GM12878 (cell line): ENCODE data around the gene STT3B. TPM values are rescaled to one million over a fixed set of nuclear protein-coding genes. Genes with fewer than 3 reads are reported as not detected.

Experiments used
- ATAC-seq: fragments of 200-7000 bp; cut with Tn5 transposase; 3 replicates; pipeline ENCODE4 v1.9.1; 2020; ENCODE audit warnings: mild to moderate bottlenecking, moderate library complexity
- BruUV-seq: library from RNA; stranded (reverse); fragments of 400-500 nt; replicated peaks from 2 replicates; lab custom pipeline; 2021; lab: Mats Ljungman, UMichigan
- CTCF ChIA-PET: fragments of 300-600 bp; sonication (Branson Sonifier 250); formaldehyde crosslinking; extraction: SDS; loops from one replicate; lab custom pipeline; 2021; ENCODE audit warnings: inconsistent platforms; lab: Yijun Ruan, JAX
- POLR2A ChIA-PET: fragments of 350-600 bp; formaldehyde crosslinking; extraction: SDS; loops from one replicate; lab custom pipeline; 2021; ENCODE audit warnings: inconsistent platforms; lab: Charles Lee
- RAD21 ChIA-PET: fragments of 300-600 bp; sonication (Branson Sonifier 250); formaldehyde crosslinking; loops from one replicate; lab custom pipeline; 2023; ENCODE audit warnings: antibody characterized with exemption; ENCODE audit not compliant: unreplicated experiment; lab: Charles Lee
- SMC1A ChIA-PET: fragments of 300-600 bp; sonication (Branson Sonifier 250); formaldehyde crosslinking; loops from one replicate; lab custom pipeline; 2023; ENCODE audit not compliant: unreplicated experiment, uncharacterized antibody; lab: Charles Lee
- DNase-seq: peaks from one replicate; pipeline ENCODE4 v3.0.0-alpha.2; 2011; ENCODE audit warnings: low read depth, low spot score
- FAIRE-seq: peaks from 3 replicates; lab custom pipeline; 2011; peaks lifted over from hg19 to GRCh38; lab: Jason Lieb, UNC
- H2AFZ ChIP-seq: 2 replicates; pipeline ENCODE4 v1.6.0; 2011; ENCODE audit warnings: low read depth, low read length, control low read depth; ENCODE audit not compliant: control insufficient read depth
- H3K27ac ChIP-seq: 2 replicates; pipeline ENCODE4 v1.5.1; 2011; ENCODE audit warnings: control low read depth; ENCODE audit not compliant: control insufficient read depth, insufficient read depth
- H3K27me3 ChIP-seq, 2 experiments: replicated peaks in 1 of 2; 2 replicates each; pipeline versions ENCODE4 v1.6.0 to v1.6.1; 2011; ENCODE audit warnings: low read length in 1 of 2; ENCODE audit not compliant: control insufficient read depth in 2 of 2, insufficient read depth in 2 of 2
- H3K36me3 ChIP-seq, 2 experiments: 2 replicates each; pipeline ENCODE4 v1.5.1; 2011; ENCODE audit warnings: low read length in 1 of 2; ENCODE audit not compliant: control insufficient read depth in 2 of 2, insufficient read depth in 2 of 2
- H3K4me1 ChIP-seq: 2 replicates; pipeline ENCODE4 v1.6.1; 2011; ENCODE audit warnings: mild to moderate bottlenecking, low read length, moderate library complexity, mixed read lengths; ENCODE audit not compliant: control insufficient read depth, insufficient read depth
- H3K4me2 ChIP-seq: 2 replicates; pipeline ENCODE4 v1.6.0; 2011; ENCODE audit warnings: control low read depth; ENCODE audit not compliant: control insufficient read depth, insufficient read depth
- H3K4me3 ChIP-seq: fragments of 200-600 bp; sonication (generic); 2 replicates; pipeline ENCODE4 v1.5.1; 2016
- H3K79me2 ChIP-seq: 2 replicates; pipeline ENCODE4 v1.6.0; 2011; ENCODE audit warnings: low read length; ENCODE audit not compliant: control insufficient read depth, insufficient read depth
- H3K9ac ChIP-seq: 2 replicates; pipeline ENCODE4 v1.8.0; 2011; ENCODE audit warnings: low read length, control low read depth, mixed read lengths; ENCODE audit not compliant: control insufficient read depth, insufficient read depth
- H3K9me3 ChIP-seq: replicated peaks from 3 replicates; pipeline ENCODE4 v1.5.1; 2011; ENCODE audit warnings: mild to moderate bottlenecking, low read length; ENCODE audit not compliant: control insufficient read depth, insufficient read depth
- H4K20me1 ChIP-seq: 2 replicates; pipeline ENCODE4 v1.6.0; 2011; ENCODE audit not compliant: control insufficient read depth, insufficient read depth
- ATF7 ChIP-seq: fragments of 450-650 bp; IDR thresholded peaks from 2 replicates; pipeline ENCODE4 v1.6.1; 2016; ENCODE audit warnings: low read depth, mild to moderate bottlenecking
- CHD2 ChIP-seq: IDR thresholded peaks from 2 replicates; pipeline ENCODE4 v1.6.1; 2011; ENCODE audit warnings: low read depth, low read length, improper control_type of control experiment, borderline replicate concordance
- CREB1 ChIP-seq: IDR thresholded peaks from 2 replicates; pipeline ENCODE4 v1.6.1; 2012; ENCODE audit warnings: low read depth, mild to moderate bottlenecking, inconsistent platforms
- CREM ChIP-seq: IDR thresholded peaks from 2 replicates; pipeline ENCODE4 v1.6.1; 2014; ENCODE audit warnings: antibody characterized with exemption, low read depth
- E2F4 ChIP-seq: IDR thresholded peaks from 2 replicates; pipeline ENCODE4 v1.6.1; 2012; ENCODE audit warnings: low read depth, low read length, improper control_type of control experiment
- GABPA ChIP-seq: IDR thresholded peaks from 2 replicates; pipeline ENCODE4 v1.6.1; 2014; ENCODE audit warnings: antibody characterized with exemption, low read depth, mild to moderate bottlenecking, inconsistent platforms
- MTA3 ChIP-seq: IDR thresholded peaks from 2 replicates; pipeline ENCODE4 v1.6.1; 2012; ENCODE audit warnings: low read length, inconsistent platforms, borderline replicate concordance
- PKNOX1 ChIP-seq: fragments of 450-650 bp; IDR thresholded peaks from 2 replicates; pipeline ENCODE4 v1.6.1; 2016; ENCODE audit warnings: mild to moderate bottlenecking
- RAD51 ChIP-seq: fragments of 450-650 bp; IDR thresholded peaks from 2 replicates; pipeline ENCODE4 v1.6.1; 2016; ENCODE audit warnings: moderate library complexity, mild to moderate bottlenecking, inconsistent platforms
- RUNX3 ChIP-seq: IDR thresholded peaks from 2 replicates; pipeline ENCODE4 v1.6.1; 2012; ENCODE audit warnings: low read length, inconsistent platforms
- WGBS: methylation state at CpG from one replicate; pipeline ENCODE4 v1.1.6; 2016; ENCODE audit warnings: low lambda C conversion rate; ENCODE audit not compliant: insufficient replicate concordance, insufficient coverage; ENCODE audit errors: missing lambda C conversion rate; 5-methylcytosine and 5-hydroxymethylcytosine counted together
- in situ Hi-C: fragments of 300-500 bp; cut with MboI; formaldehyde crosslinking; loops from 9 replicates; pipeline ENCODE4 v1.14.3; 2018; ENCODE audit warnings: mixed read lengths
- intact Hi-C: fragments of 100-400 bp; cut with micrococcal nuclease; formaldehyde crosslinking; loops from one replicate; pipeline ENCODE4 v1.14.2; 2022; ENCODE audit not compliant: unreplicated experiment
- polyA plus RNA-seq, 11 experiments: library from polyadenylated mRNA; depleted of rRNA in 4 of 11; unstranded in 6 of 11; stranded (reverse) in 5 of 11; fragments of >200 nt; fragmentation: Nextera tagmentation in 4 of 11; fragmentation: Illumina TruSeq in 1 of 11; extraction: Ambion mirVana in 4 of 11; extraction: Trizol in 1 of 11; gene quantifications; 1 replicate in 1 of 11; 2 replicates in 10 of 11; pipeline versions ENCODE4 v1.2.1 to v1.2.3, GENCODE V29; 2011 to 2016; ENCODE audit warnings: inconsistent platforms in 2 of 11, missing spikeins in 2 of 11, low read depth in 1 of 11
- total RNA-seq, 4 experiments: library from RNA; depleted of rRNA in 3 of 4; stranded (reverse); fragments of >200 nt in 3 of 4; fragmentation: Illumina TruSeq in 1 of 4; extraction: Trizol in 1 of 4; gene quantifications; 2 replicates each; pipeline versions ENCODE4 v1.2.1 to v1.2.3, GENCODE V29; 2013 to 2021
- TF ChIP-seq, protein P1 (sequence below): IDR thresholded peaks from 2 replicates; pipeline ENCODE4 v1.6.1; 2012; ENCODE audit warnings: low read length, inconsistent platforms
- TF ChIP-seq, protein P2 (sequence below): fragments of 450-650 bp; IDR thresholded peaks from 2 replicates; pipeline ENCODE4 v1.6.1; 2017; ENCODE audit warnings: mild to moderate bottlenecking, moderate library complexity

STT3B gene
- total and polyA plus RNA-seq, 10 of the 15 experiments (the other 5 are each of a cell fraction or from before 2014, with no cell fraction given) = 19.9 to 208 (median 79.6) TPM

GRCh38 chr3:31522152-31522551, 10.6 kb upstream of the STT3B start:
- WGBS = 0% methylated on average over 1 of the region's 1 CpG
- peak; percentile 23 for FAIRE-seq
- intact Hi-C loops = no loop called here

More at GRCh38 chr3:31522152-31522551, 10.6 kb upstream of the STT3B start:
- Histone ChIP-seq H3K9me3 (no peaks in the 10 kb centered on the region), H3K27me3 (no peaks in the 10 kb centered on the region), H3K36me3 (no peaks in the 10 kb centered on the region), H3K4me3 (no peak overlapping the region), H3K27ac (no peak overlapping the region), H3K9ac (no peak overlapping the region), H2AFZ (peak overlapping the region; percentile 57), H3K4me2 (no peak overlapping the region), H3K4me1 (no peaks in the 10 kb centered on the region; the same call in 1 of the 2 replicates), H4K20me1 (no peaks in the 10 kb centered on the region), H3K79me2 (no peaks in the 10 kb centered on the region)
- SMC1A ChIA-PET = interaction anchor here (0.9 to 2.4 kb wide), 7 partner anchors 9 to 79 kb away, joined by 3 to 11 read pairs (median 5); partner anchors contain the start of gene STT3B
- RAD21 ChIA-PET = interaction anchor here (1.0 to 1.6 kb wide), 2 partner anchors 9 to 60 kb away, joined by 3 to 4 read pairs; no protein-coding TSS in a partner anchor
- TF ChIP-seq PKNOX1 = 0 out of 2 replicates have a peak, but pooled peaks have one; percentile 16
- TF ChIP-seq MTA3 = no peak
- TF ChIP-seq GABPA = peak; percentile 77
- TF ChIP-seq, protein P1, sequence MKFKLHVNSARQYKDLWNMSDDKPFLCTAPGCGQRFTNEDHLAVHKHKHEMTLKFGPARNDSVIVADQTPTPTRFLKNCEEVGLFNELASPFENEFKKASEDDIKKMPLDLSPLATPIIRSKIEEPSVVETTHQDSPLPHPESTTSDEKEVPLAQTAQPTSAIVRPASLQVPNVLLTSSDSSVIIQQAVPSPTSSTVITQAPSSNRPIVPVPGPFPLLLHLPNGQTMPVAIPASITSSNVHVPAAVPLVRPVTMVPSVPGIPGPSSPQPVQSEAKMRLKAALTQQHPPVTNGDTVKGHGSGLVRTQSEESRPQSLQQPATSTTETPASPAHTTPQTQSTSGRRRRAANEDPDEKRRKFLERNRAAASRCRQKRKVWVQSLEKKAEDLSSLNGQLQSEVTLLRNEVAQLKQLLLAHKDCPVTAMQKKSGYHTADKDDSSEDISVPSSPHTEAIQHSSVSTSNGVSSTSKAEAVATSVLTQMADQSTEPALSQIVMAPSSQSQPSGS = 0 out of 2 replicates have a peak, but pooled peaks have one; percentile 29
- TF ChIP-seq ATF7 = peak; percentile 63
- TF ChIP-seq CREM = peak; percentile 82
- TF ChIP-seq, protein P2, sequence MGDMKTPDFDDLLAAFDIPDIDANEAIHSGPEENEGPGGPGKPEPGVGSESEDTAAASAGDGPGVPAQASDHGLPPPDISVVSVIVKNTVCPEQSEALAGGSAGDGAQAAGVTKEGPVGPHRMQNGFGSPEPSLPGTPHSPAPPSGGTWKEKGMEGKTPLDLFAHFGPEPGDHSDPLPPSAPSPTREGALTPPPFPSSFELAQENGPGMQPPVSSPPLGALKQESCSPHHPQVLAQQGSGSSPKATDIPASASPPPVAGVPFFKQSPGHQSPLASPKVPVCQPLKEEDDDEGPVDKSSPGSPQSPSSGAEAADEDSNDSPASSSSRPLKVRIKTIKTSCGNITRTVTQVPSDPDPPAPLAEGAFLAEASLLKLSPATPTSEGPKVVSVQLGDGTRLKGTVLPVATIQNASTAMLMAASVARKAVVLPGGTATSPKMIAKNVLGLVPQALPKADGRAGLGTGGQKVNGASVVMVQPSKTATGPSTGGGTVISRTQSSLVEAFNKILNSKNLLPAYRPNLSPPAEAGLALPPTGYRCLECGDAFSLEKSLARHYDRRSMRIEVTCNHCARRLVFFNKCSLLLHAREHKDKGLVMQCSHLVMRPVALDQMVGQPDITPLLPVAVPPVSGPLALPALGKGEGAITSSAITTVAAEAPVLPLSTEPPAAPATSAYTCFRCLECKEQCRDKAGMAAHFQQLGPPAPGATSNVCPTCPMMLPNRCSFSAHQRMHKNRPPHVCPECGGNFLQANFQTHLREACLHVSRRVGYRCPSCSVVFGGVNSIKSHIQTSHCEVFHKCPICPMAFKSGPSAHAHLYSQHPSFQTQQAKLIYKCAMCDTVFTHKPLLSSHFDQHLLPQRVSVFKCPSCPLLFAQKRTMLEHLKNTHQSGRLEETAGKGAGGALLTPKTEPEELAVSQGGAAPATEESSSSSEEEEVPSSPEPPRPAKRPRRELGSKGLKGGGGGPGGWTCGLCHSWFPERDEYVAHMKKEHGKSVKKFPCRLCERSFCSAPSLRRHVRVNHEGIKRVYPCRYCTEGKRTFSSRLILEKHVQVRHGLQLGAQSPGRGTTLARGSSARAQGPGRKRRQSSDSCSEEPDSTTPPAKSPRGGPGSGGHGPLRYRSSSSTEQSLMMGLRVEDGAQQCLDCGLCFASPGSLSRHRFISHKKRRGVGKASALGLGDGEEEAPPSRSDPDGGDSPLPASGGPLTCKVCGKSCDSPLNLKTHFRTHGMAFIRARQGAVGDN = 0 out of 2 replicates have a peak, but pooled peaks have one; percentile 18
- TF ChIP-seq CHD2 = no peak
- no peak for TF ChIP-seq E2F4
- TF ChIP-seq RUNX3 = peak; percentile 55; the same call in 1 of the 2 replicates
- no peak for TF ChIP-seq RAD51
- peak; percentile 91 for TF ChIP-seq CREB1
- CTCF ChIA-PET = interaction anchor here (0.8 to 1.0 kb wide), 2 partner anchors 9 to 13 kb away, joined by 4 read pairs; no protein-coding TSS in a partner anchor
- POLR2A ChIA-PET = interaction anchor here (2.2 to 2.5 kb wide), 2 partner anchors 10 to 13 kb away, joined by 9 to 13 read pairs; partner anchors contain the start of gene STT3B
- in situ Hi-C loops = no loop called here
- BruUV-seq = no TSS peak
- ATAC-seq (peak; percentile 86), DNase-seq (no peak)
